Tibial nerve (tissue), 4 donors: ENCODE measurements around the gene PPP1R1A. TPM values are rescaled to one million over a fixed set of nuclear protein-coding genes. Genes with fewer than 3 reads are reported as not detected.

ENCODE experiments used
- DNase-seq, 2 donors: peaks; one replicate each; pipeline ENCODE4 v3.0.0-alpha.2; 2019; ENCODE audit warnings: low spot score in 2 of 2
- H3K27ac ChIP-seq, 4 donors: fragments of 200-600 bp; sonication (generic) in 3 of 4; one replicate each; pipeline ENCODE4 v1.5.1; 2017 to 2019; ENCODE audit warnings: mild to moderate bottlenecking in 1 of 4
- H3K27me3 ChIP-seq, 2 donors: fragments of 200-600 bp; sonication (generic) in 1 of 2; one replicate each; pipeline versions ENCODE4 v1.5.1 to v1.6.0; 2017 to 2019
- H3K36me3 ChIP-seq, 3 donors: fragments of 200-600 bp; sonication (generic); one replicate each; pipeline ENCODE4 v1.5.1; 2018 to 2019
- H3K4me1 ChIP-seq, 4 donors: fragments of 200-600 bp; sonication (generic) in 3 of 4; one replicate each; pipeline ENCODE4 v1.5.1; 2017 to 2019
- H3K4me3 ChIP-seq, 4 donors: fragments of 200-600 bp; sonication (generic) in 3 of 4; one replicate each; pipeline ENCODE4 v1.5.1; 2017 to 2019; ENCODE audit warnings: mild to moderate bottlenecking in 1 of 4, moderate library complexity in 1 of 4
- H3K9me3 ChIP-seq, 4 donors: fragments of 200-600 bp; sonication (generic) in 3 of 4; one replicate each; pipeline ENCODE4 v1.5.1; 2017 to 2019
- EP300 ChIP-seq, 2 donors: sonication (generic); formaldehyde crosslinking; IDR thresholded peaks; one replicate each; pipeline ENCODE4 v1.6.1; 2017; ENCODE audit warnings: antibody characterized with exemption in 2 of 2, mild to moderate bottlenecking in 1 of 2
- POLR2A ChIP-seq, 2 donors: fragments of 450-650 bp; IDR thresholded peaks; one replicate each; pipeline ENCODE4 v1.6.1; 2017; ENCODE audit warnings: antibody characterized with exemption in 2 of 2, mild to moderate bottlenecking in 2 of 2, moderate library complexity in 2 of 2
- WGBS, 2 donors: methylation state at CpG; one replicate each; pipeline ENCODE4 v1.1.5; 2018; 5-methylcytosine and 5-hydroxymethylcytosine counted together
- total RNA-seq, 4 donors: library from RNA; depleted of rRNA; stranded (reverse); fragments of >200 nt; gene quantifications; one replicate each; pipeline ENCODE4 v1.1.0, GENCODE V29; 2016
- TF ChIP-seq, protein P1 (sequence below), 5 experiments: fragments of 200-600 bp in 3 of 5; fragments of 450-650 bp in 2 of 5; sonication (generic) in 3 of 5; IDR thresholded peaks; one replicate each; pipeline ENCODE4 v1.5.1; 2016 to 2019; ENCODE audit warnings: antibody characterized with exemption in 5 of 5, mild to moderate bottlenecking in 3 of 5, moderate library complexity in 2 of 5

Gene PPP1R1A
- total RNA-seq, 4 donors from 2014 or later, result 26.1 to 77.6 (median 42.5) TPM

DNA sequence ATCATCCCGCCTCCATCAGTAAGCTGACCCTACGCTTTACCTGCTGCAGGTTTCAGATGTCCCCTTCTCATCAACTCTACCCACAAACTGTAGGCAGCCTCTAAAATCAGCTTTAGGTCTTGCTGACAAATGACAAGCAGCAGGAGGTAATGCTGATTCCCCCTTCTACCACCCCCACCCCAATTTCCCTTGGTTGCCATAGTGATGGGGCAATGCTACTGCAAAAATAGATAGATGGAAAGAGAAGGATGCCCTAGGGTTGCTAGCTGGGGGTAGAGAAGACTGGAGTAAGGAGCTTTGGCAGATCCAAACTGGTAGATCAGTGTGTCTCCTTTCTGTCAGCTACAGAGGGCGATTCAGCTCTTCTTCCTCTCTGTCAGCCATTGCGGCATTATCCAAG, 58.9 kb downstream of the PPP1R1A start:
- Histone ChIP-seq H3K4me3 (no peak overlapping the region), H3K27ac (no peak overlapping the region), H3K27me3 (no peaks in the 10 kb centered on the region), H3K9me3 (no peaks in the 10 kb centered on the region), H3K4me1 (no peaks in the 10 kb centered on the region), H3K36me3 (peaks cover 0 to 23% (median 0%) of the 10 kb centered on the region in 3 donors)
- 82 to 90% methylated on average over 4 of the region's 4 CpGs for WGBS, 2 donors
- no peak for DNase-seq
- TF ChIP-seq, protein P1, sequence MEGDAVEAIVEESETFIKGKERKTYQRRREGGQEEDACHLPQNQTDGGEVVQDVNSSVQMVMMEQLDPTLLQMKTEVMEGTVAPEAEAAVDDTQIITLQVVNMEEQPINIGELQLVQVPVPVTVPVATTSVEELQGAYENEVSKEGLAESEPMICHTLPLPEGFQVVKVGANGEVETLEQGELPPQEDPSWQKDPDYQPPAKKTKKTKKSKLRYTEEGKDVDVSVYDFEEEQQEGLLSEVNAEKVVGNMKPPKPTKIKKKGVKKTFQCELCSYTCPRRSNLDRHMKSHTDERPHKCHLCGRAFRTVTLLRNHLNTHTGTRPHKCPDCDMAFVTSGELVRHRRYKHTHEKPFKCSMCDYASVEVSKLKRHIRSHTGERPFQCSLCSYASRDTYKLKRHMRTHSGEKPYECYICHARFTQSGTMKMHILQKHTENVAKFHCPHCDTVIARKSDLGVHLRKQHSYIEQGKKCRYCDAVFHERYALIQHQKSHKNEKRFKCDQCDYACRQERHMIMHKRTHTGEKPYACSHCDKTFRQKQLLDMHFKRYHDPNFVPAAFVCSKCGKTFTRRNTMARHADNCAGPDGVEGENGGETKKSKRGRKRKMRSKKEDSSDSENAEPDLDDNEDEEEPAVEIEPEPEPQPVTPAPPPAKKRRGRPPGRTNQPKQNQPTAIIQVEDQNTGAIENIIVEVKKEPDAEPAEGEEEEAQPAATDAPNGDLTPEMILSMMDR (IDR thresholded peaks at IDR 0.05), result no peak
- TF ChIP-seq EP300 (IDR thresholded peaks at IDR 0.05) (no peak), POLR2A (IDR thresholded peaks at IDR 0.05) (no peak)

Other genes with a start within 250 kb of the PPP1R1A start
- gene GPR84, start 224.2 kb downstream of the PPP1R1A start, total RNA-seq, result under 1 TPM in 1 of 4 donors, not detected in 3; 0.42 TPM
- 10 to 100 TPM in 3 of 4 donors, 1 to 10 TPM in 1; 9.0 to 19.8 (median 13.5) TPM for gene ZNF385A, start 203.9 kb downstream of the PPP1R1A start, total RNA-seq
- 100 to 1,000 TPM in 3 of 4 donors, 10 to 100 TPM in 1; 73.6 to 145 (median 123) TPM for gene ITGA5, start 169.4 kb downstream of the PPP1R1A start, total RNA-seq
- gene GTSF1, start 115.1 kb downstream of the PPP1R1A start, total RNA-seq, result 1 to 10 TPM in 1 of 4 donors, under 1 TPM in 1, not detected in 2; 0.63 to 1.5 TPM
- 10 to 100 TPM; 12.4 to 37.5 (median 16.3) TPM for gene NCKAP1L, start 90.9 kb downstream of the PPP1R1A start, total RNA-seq
- 10 to 100 TPM in 2 of 4 donors, 1 to 10 TPM in 2; 6.5 to 37.5 (median 8.9) TPM for gene PDE1B, start 39.1 kb downstream of the PPP1R1A start, total RNA-seq
- gene LACRT, start 46.2 kb upstream of the PPP1R1A start, total RNA-seq, result not detected
- not detected for gene DCD, start 59.7 kb upstream of the PPP1R1A start, total RNA-seq